ENCODE measurements around the gene DOCK10. TPM values are rescaled to one million over a fixed set of nuclear protein-coding genes. Genes with fewer than 3 reads are reported as not detected.

The DOCK10 gene
- polyA plus RNA-seq, 1 donor (not counting 4 experiments of a cell fraction or from before 2014, with no cell fraction given), result 2.5 TPM

- DNase-seq (ENCODE audit: low read depth, low spot score) (no peak), FAIRE-seq (peak; percentile 44)
Observed at GRCh38 chr2:224894356-224894755, 147.9 kb downstream of the DOCK10 start.

GRCh38 chr2:224893848-224894247 lies 148.4 kb downstream of the DOCK10 start:
- no peak overlapping the region for H3K4me2 ChIP-seq (ENCODE audit: control insufficient read depth, extremely low read depth, insufficient read depth, low read depth, low read length)
- no peaks in the 10 kb centered on the region for H3K36me3 ChIP-seq (ENCODE audit: control insufficient read depth in 2 of 2, extremely low read depth in 1 of 2, insufficient read depth in 2 of 2, low read length in 2 of 2)
- H3K4me3 ChIP-seq (ENCODE audit: control insufficient read depth in 2 of 3, extremely low read depth in 1 of 3, insufficient read depth in 2 of 3, low read depth in 1 of 3, low read length in 3 of 3), result no peak overlapping the region
- peaks cover 3% of the 10 kb centered on the region for H3K4me1 ChIP-seq (ENCODE audit: control insufficient read depth, extremely low read depth, insufficient read depth, low read length)
- no peak for FAIRE-seq
- H4K20me1 ChIP-seq (ENCODE audit: control insufficient read depth, extremely low read depth, insufficient read depth, low read length), result no peaks in the 10 kb centered on the region
- no peak for DNase-seq (ENCODE audit: low read depth, low spot score)
- no peak overlapping the region for H3K27ac ChIP-seq (ENCODE audit: control insufficient read depth, insufficient read depth, low read length)
- H3K9ac ChIP-seq (ENCODE audit: control insufficient read depth, extremely low read depth, insufficient read depth, low read length), result no peak overlapping the region
- no peaks in the 10 kb centered on the region for H3K27me3 ChIP-seq (ENCODE audit: control insufficient read depth, extremely low read depth, insufficient read depth, low read length)
- dilution Hi-C loops (cut with MboI; ENCODE audit: extremely low pct_ligation_motif_present, low sequenced_read_pairs), result no loop called here
- no peak for TF ChIP-seq EZH2 (IDR thresholded peaks at IDR 0.05; ENCODE audit: low read length)
- TF ChIP-seq CTCF (optimal IDR thresholded peaks at IDR 0.05 in 1 of 3, IDR thresholded peaks at IDR 0.05 in 1 of 3, conservative IDR thresholded peaks at IDR 0.05 in 1 of 3; ENCODE audit: extremely low read depth in 1 of 3, insufficient read depth in 2 of 3, low read length in 3 of 3), result no peak
- H3K79me2 ChIP-seq (ENCODE audit: control insufficient read depth, insufficient read depth, low read length), result no peaks in the 10 kb centered on the region
- no peak overlapping the region for H2AFZ ChIP-seq (ENCODE audit: control insufficient read depth, low read length)
- H3K9me1 ChIP-seq (ENCODE audit: control insufficient read depth, extremely low read depth, insufficient read depth, low read length), result no peaks in the 10 kb centered on the region
- no peaks in the 10 kb centered on the region for H3K9me3 ChIP-seq (ENCODE audit: control insufficient read depth, low read depth, low read length)

More at GRCh38 chr2:224894356-224894755, 147.9 kb downstream of the DOCK10 start:
- no peak overlapping the region for H3K9ac ChIP-seq (ENCODE audit: control insufficient read depth, extremely low read depth, insufficient read depth, low read length)
- H3K9me1 ChIP-seq (ENCODE audit: control insufficient read depth, extremely low read depth, insufficient read depth, low read length), result no peaks in the 10 kb centered on the region
- no peak overlapping the region for H3K27ac ChIP-seq (ENCODE audit: control insufficient read depth, insufficient read depth, low read length)
- H3K27me3 ChIP-seq (ENCODE audit: control insufficient read depth, extremely low read depth, insufficient read depth, low read length), result no peaks in the 10 kb centered on the region
- no peaks in the 10 kb centered on the region for H3K36me3 ChIP-seq (ENCODE audit: control insufficient read depth in 2 of 2, extremely low read depth in 1 of 2, insufficient read depth in 2 of 2, low read length in 2 of 2)
- H2AFZ ChIP-seq (ENCODE audit: control insufficient read depth, low read length), result no peak overlapping the region
- H3K4me1 ChIP-seq (ENCODE audit: control insufficient read depth, extremely low read depth, insufficient read depth, low read length), result peaks cover 3% of the 10 kb centered on the region
- H4K20me1 ChIP-seq (ENCODE audit: control insufficient read depth, extremely low read depth, insufficient read depth, low read length), result no peaks in the 10 kb centered on the region
- H3K9me3 ChIP-seq (ENCODE audit: control insufficient read depth, low read depth, low read length), result no peaks in the 10 kb centered on the region
- H3K79me2 ChIP-seq (ENCODE audit: control insufficient read depth, insufficient read depth, low read length), result no peaks in the 10 kb centered on the region
- no peak overlapping the region for H3K4me3 ChIP-seq (ENCODE audit: control insufficient read depth in 2 of 3, extremely low read depth in 1 of 3, insufficient read depth in 2 of 3, low read depth in 1 of 3, low read length in 3 of 3)
- H3K4me2 ChIP-seq (ENCODE audit: control insufficient read depth, extremely low read depth, insufficient read depth, low read depth, low read length), result no peak overlapping the region
- TF ChIP-seq EZH2 (IDR thresholded peaks at IDR 0.05; ENCODE audit: low read length), result no peak
- no peak for TF ChIP-seq CTCF (optimal IDR thresholded peaks at IDR 0.05 in 1 of 3, IDR thresholded peaks at IDR 0.05 in 1 of 3, conservative IDR thresholded peaks at IDR 0.05 in 1 of 3; ENCODE audit: extremely low read depth in 1 of 3, insufficient read depth in 2 of 3, low read length in 3 of 3)
- dilution Hi-C loops (cut with MboI; ENCODE audit: extremely low pct_ligation_motif_present, low sequenced_read_pairs), result no loop called here
